ENCODE results near the gene PWP2.

- TF ChIP-seq CTCF (IDR thresholded peaks at IDR 0.05) (no peak), POLR2A (IDR thresholded peaks at IDR 0.05) (no peak)
These were observed 15.0 kb upstream of the PWP2 start for GRCh38 chr21:44092211-44092610.

Measured in body of pancreas (tissue), 4 donors.